ENCODE data around the gene RASAL3. TPM values are rescaled to one million over a fixed set of nuclear protein-coding genes. Genes with fewer than 3 reads are reported as not detected.

The RASAL3 gene
- total RNA-seq, 1 experiment from 2014 or later = 1.1 TPM

- intact Hi-C loops (cut with micrococcal nuclease; ENCODE audit: unreplicated experiment) = no loop called here
- H3K4me1 ChIP-seq (ENCODE audit: insufficient read depth, low read length, poor library complexity, severe bottlenecking) = peaks cover 11% of the 10 kb centered on the region
- H3K27ac ChIP-seq (ENCODE audit: low read depth, low read length, poor library complexity, severe bottlenecking) = no peak overlapping the region
- H3K27me3 ChIP-seq (replicated peaks; ENCODE audit: insufficient read depth, low read depth, low read length, poor library complexity) = no peaks in the 10 kb centered on the region
- ChIA-PET POLR2A (ENCODE audit: low non-redundant PET) (no interaction called here), CTCF (interaction anchor here (0.6 kb wide), 1 partner anchor 131 kb away, joined by 3 read pairs; no protein-coding TSS in a partner anchor)
- TF ChIP-seq CTCF (conservative IDR thresholded peaks at IDR 0.05; ENCODE audit: low read depth, low read length) (no peak), EZH2 (IDR thresholded peaks at IDR 0.05; ENCODE audit: borderline replicate concordance, low read depth, low read length, poor library complexity, severe bottlenecking) (no peak)
- H3K9me3 ChIP-seq (ENCODE audit: low read depth, low read length, poor library complexity, severe bottlenecking) = peaks cover 10% of the 10 kb centered on the region
- no peak for DNase-seq (ENCODE audit: low spot score)
- peaks cover 68% of the 10 kb centered on the region for H3K36me3 ChIP-seq (ENCODE audit: insufficient read depth, low read length, poor library complexity, severe bottlenecking)
- no peak overlapping the region for H3K4me3 ChIP-seq (ENCODE audit: low read depth, low read length, poor library complexity, severe bottlenecking)
- no TSS peak for BruUV-seq (replicated peaks)
These were observed 39.6 kb downstream of the RASAL3 start for GRCh38 chr19:15424692-15425272.

DNA sequence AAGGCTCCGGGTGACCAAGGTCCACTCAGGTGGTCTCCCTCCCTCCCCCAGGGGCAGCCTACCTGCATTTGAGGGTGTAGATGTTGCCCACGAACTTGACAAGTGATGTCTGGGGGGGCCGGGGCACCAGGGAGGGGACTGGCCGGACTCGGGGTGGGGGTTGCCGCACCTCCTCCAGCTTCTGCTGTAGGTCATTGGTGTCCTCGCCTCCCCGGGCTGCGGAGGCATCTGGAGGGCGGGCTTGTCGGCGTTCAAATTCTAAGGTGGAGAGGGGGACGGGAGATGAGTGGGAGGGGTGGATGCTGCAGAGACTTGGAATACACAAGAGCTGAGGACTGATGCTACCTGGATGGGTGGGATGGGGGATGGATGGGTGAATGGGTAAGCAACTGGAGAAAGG is 40.2 kb downstream of the RASAL3 start:
- DNase-seq (ENCODE audit: low spot score) = no peak
- H3K9me3 ChIP-seq (ENCODE audit: low read depth, low read length, poor library complexity, severe bottlenecking) = peaks cover 10% of the 10 kb centered on the region
- intact Hi-C loops (cut with micrococcal nuclease; ENCODE audit: unreplicated experiment) = no loop called here
- ChIA-PET CTCF (no interaction called here), POLR2A (ENCODE audit: low non-redundant PET) (no interaction called here)
- peaks cover 17% of the 10 kb centered on the region for H3K4me1 ChIP-seq (ENCODE audit: insufficient read depth, low read length, poor library complexity, severe bottlenecking)
- H3K36me3 ChIP-seq (ENCODE audit: insufficient read depth, low read length, poor library complexity, severe bottlenecking) = peaks cover 66% of the 10 kb centered on the region
- H3K27me3 ChIP-seq (replicated peaks; ENCODE audit: insufficient read depth, low read depth, low read length, poor library complexity) = no peaks in the 10 kb centered on the region
- H3K27ac ChIP-seq (ENCODE audit: low read depth, low read length, poor library complexity, severe bottlenecking) = no peak overlapping the region
- no peak overlapping the region for H3K4me3 ChIP-seq (ENCODE audit: low read depth, low read length, poor library complexity, severe bottlenecking)
- TF ChIP-seq EZH2 (IDR thresholded peaks at IDR 0.05; ENCODE audit: borderline replicate concordance, low read depth, low read length, poor library complexity, severe bottlenecking) (no peak), CTCF (conservative IDR thresholded peaks at IDR 0.05; ENCODE audit: low read depth, low read length) (no peak)
- no TSS peak for BruUV-seq (replicated peaks)

- ChIA-PET CTCF (no interaction called here), POLR2A (ENCODE audit: low non-redundant PET) (no interaction called here)
- H3K9me3 ChIP-seq (ENCODE audit: low read depth, low read length, poor library complexity, severe bottlenecking) = peaks cover 10% of the 10 kb centered on the region
- TF ChIP-seq EZH2 (IDR thresholded peaks at IDR 0.05; ENCODE audit: borderline replicate concordance, low read depth, low read length, poor library complexity, severe bottlenecking) (no peak), CTCF (conservative IDR thresholded peaks at IDR 0.05; ENCODE audit: low read depth, low read length) (no peak)
- H3K4me1 ChIP-seq (ENCODE audit: insufficient read depth, low read length, poor library complexity, severe bottlenecking) = peaks cover 17% of the 10 kb centered on the region
- H3K27me3 ChIP-seq (replicated peaks; ENCODE audit: insufficient read depth, low read depth, low read length, poor library complexity) = no peaks in the 10 kb centered on the region
- no peak for DNase-seq (ENCODE audit: low spot score)
- no peak overlapping the region for H3K4me3 ChIP-seq (ENCODE audit: low read depth, low read length, poor library complexity, severe bottlenecking)
- no peak overlapping the region for H3K27ac ChIP-seq (ENCODE audit: low read depth, low read length, poor library complexity, severe bottlenecking)
- peaks cover 56% of the 10 kb centered on the region for H3K36me3 ChIP-seq (ENCODE audit: insufficient read depth, low read length, poor library complexity, severe bottlenecking)
- intact Hi-C loops (cut with micrococcal nuclease; ENCODE audit: unreplicated experiment) = no loop called here
- BruUV-seq (replicated peaks) = no TSS peak
These were observed 41.2 kb downstream of the RASAL3 start for GRCh38 chr19:15423130-15423529.

Data from A673 (cell line).